HG03280 (cell line): ENCODE data around the gene AGBL1.

Source experiments
- ATAC-seq: cut with Tn5 transposase; IDR thresholded peaks from one replicate; pipeline ENCODE4 v1.9.1; 2021; ENCODE audit warnings: mild to moderate bottlenecking, moderate library complexity; ENCODE audit not compliant: unreplicated experiment

Gene AGBL1

GRCh38 chr15:86905625-86906256 lies 826.1 kb downstream of the AGBL1 start:
- no peak for ATAC-seq

DNA sequence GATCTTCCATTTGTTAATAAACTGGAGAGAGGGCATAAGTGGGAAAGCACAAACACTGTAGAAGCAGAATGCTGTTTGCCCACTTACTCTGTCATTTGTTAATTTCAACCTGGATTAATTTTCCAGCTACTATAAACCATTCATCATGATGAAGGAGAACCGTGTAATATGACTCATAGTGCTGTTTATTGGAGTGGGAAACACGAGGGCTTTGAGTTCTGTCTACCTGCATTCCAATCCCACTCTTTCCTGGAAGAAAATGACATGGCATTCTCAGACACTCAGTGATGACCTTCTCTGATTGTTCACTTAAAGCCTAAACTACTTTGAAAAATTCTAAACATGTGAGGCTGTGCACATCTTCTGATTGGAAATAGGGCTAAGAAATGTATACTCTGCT lies 826.7 kb downstream of the AGBL1 start:
- no peak for ATAC-seq

- no peak for ATAC-seq
Measured at GRCh38 chr15:86911022-86911421, 831.4 kb downstream of the AGBL1 start.

GRCh38 chr15:86912661-86913060 lies 833.0 kb downstream of the AGBL1 start:
- ATAC-seq = no peak

DNA sequence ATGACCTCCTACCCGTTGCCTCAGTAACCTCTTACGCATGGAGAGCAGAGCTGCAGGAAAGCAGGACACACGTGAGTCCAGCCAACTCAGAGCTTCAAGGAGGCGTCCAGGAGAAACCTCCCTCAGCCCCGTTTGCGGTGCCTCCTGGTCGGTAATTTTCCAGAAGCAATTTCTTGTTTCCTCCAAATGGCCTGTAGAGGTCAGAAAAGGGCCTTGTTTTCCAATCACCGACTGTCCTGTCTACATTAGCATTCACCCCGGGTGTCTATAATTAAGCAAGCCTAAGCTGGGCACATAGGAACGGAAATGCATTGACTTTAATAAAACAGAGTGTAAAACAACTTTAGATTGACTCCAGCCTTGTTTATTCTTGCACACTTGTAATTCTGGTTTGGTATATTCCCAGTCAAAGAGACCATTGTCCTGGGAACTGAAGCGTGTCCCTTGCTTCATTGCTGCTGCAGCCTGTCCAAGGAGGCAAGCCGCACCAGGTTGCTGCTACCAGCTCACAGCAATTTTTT lies 836.2 kb downstream of the AGBL1 start:
- no peak for ATAC-seq

GRCh38 chr15:86916671-86917360 lies 837.1 kb downstream of the AGBL1 start:
- no peak for ATAC-seq

GRCh38 chr15:86917361-86917671 lies 837.6 kb downstream of the AGBL1 start:
- ATAC-seq = no peak

- ATAC-seq = no peak
Measured at GRCh38 chr15:86919581-86919980, 839.9 kb downstream of the AGBL1 start.

- no peak for ATAC-seq
Measured at GRCh38 chr15:86929461-86929860, 849.8 kb downstream of the AGBL1 start.

DNA sequence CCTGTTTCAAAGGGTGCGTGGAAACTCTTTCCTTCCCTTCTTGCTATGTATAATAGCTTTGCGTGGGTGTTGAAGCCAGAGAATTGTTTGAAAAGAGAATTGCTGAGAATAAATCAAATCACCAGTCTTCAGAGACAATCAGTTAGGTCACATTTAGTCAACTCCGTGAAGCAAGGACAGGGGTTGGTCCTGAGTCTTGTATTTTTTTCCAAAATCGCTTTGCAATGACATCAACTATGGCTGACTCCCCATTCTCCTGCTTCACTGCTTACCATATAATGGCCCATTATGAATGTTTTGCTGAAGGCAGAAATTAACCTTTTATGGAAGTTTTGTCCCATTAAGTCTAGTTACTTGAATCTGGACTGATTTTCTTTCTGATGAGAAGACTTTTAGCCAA lies 852.8 kb downstream of the AGBL1 start:
- no peak for ATAC-seq

GRCh38 chr15:86935841-86936240 lies 856.2 kb downstream of the AGBL1 start:
- ATAC-seq = no peak

- ATAC-seq = no peak
Measured at GRCh38 chr15:86942285-86942684, 862.6 kb downstream of the AGBL1 start.

GRCh38 chr15:86948719-86949118 lies 869.0 kb downstream of the AGBL1 start:
- ATAC-seq = no peak

- ATAC-seq = no peak
Measured at GRCh38 chr15:86959254-86959653, 879.6 kb downstream of the AGBL1 start.

GRCh38 chr15:86961669-86962068 lies 882.0 kb downstream of the AGBL1 start:
- ATAC-seq = no peak

DNA sequence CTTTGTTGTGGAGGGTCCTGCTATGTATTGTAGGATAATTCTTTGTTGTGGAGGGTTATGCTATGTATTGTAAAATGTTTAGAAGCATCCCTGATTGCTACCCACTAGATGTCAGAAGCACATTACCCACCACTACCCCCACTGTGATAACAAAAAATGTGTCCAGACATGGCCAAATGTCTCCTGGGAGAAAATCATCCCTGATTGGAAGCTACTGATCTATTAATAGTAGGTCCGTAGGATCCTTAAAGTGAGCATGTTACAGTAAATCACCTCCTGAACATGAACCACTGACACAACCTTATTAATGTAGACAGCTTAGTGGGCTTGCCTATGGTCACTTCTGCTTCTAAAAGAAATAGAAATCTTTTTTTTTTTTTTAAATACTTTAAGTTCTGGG lies 884.6 kb downstream of the AGBL1 start:
- ATAC-seq = no peak

DNA sequence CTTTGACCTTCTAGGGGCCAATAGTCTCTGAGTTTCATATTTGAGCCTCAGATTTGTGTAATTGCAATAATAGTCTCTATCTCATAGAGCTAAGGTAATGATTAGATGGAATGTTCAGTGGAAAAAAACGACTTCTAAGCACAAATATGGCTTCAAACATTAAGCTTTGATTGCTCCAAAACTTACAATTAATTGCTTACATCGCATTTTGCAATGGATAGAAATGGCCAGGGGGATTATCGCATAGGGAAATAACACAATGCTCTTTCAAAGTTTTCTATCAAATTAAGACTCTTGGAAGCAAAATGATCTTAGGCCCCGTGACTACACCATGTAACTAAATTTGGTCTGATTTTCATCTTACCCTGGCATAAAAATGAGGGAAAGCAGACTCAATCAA lies 888.6 kb downstream of the AGBL1 start:
- no peak for ATAC-seq

GRCh38 chr15:86969364-86969763 lies 889.7 kb downstream of the AGBL1 start:
- no peak for ATAC-seq

- ATAC-seq = no peak
Measured at GRCh38 chr15:86973284-86973844, 893.7 kb downstream of the AGBL1 start.

GRCh38 chr15:86988033-86988432 lies 908.4 kb downstream of the AGBL1 start:
- ATAC-seq = no peak

GRCh38 chr15:87021751-87022150 lies 942.1 kb downstream of the AGBL1 start:
- ATAC-seq = no peak

GRCh38 chr15:87031540-87032230 lies 952.0 kb downstream of the AGBL1 start:
- ATAC-seq = no peak
